GM23338 (cell line): ENCODE results near the gene AKR1D1. TPM values are rescaled to one million over a fixed set of nuclear protein-coding genes. Genes with fewer than 3 reads are reported as not detected.

Experiments used
- ATAC-seq: fragments of 200-7000 bp; cut with Tn5 transposase; 3 replicates; pipeline ENCODE4 v1.9.1; 2020
- DNase-seq: peaks from one replicate; pipeline ENCODE4 v3.0.0-alpha.2; 2015; ENCODE audit warnings: low spot score
- H2AFZ ChIP-seq: fragments of 200-600 bp; sonication (generic); 2 replicates; pipeline ENCODE4 v1.8.0; 2016; ENCODE audit warnings: antibody characterized with exemption, mild to moderate bottlenecking, moderate library complexity
- H3F3A ChIP-seq: fragments of 200-600 bp; sonication (generic); replicated peaks from 2 replicates; pipeline ENCODE4 v1.8.0; 2017; ENCODE audit warnings: antibody characterized with exemption, mixed run types, low read depth
- H3K27ac ChIP-seq: fragments of 200-600 bp; sonication (generic); 2 replicates; pipeline ENCODE4 v1.6.1; 2016; ENCODE audit warnings: low read depth
- H3K27me3 ChIP-seq: fragments of 200-600 bp; sonication (generic); 2 replicates; pipeline ENCODE4 v1.8.0; 2016; ENCODE audit warnings: mild to moderate bottlenecking, mixed run types, moderate library complexity; ENCODE audit not compliant: insufficient read depth
- H3K36me3 ChIP-seq: fragments of 200-600 bp; sonication (generic); 2 replicates; pipeline ENCODE4 v1.8.0; 2016; ENCODE audit warnings: mild to moderate bottlenecking; ENCODE audit not compliant: insufficient read depth
- H3K4me1 ChIP-seq: fragments of 200-600 bp; sonication (generic); 2 replicates; pipeline ENCODE4 v1.8.0; 2016; ENCODE audit warnings: mild to moderate bottlenecking, moderate library complexity; ENCODE audit not compliant: insufficient read depth
- H3K4me2 ChIP-seq: fragments of 200-600 bp; sonication (generic); 2 replicates; pipeline ENCODE4 v1.7.1; 2017; ENCODE audit warnings: mixed run types
- H3K4me3 ChIP-seq: fragments of 200-600 bp; sonication (generic); 2 replicates; pipeline ENCODE4 v1.6.1; 2016; ENCODE audit warnings: mixed run types
- H3K79me2 ChIP-seq: fragments of 200-600 bp; sonication (generic); replicated peaks from 2 replicates; pipeline ENCODE4 v1.8.0; 2017; ENCODE audit warnings: mild to moderate bottlenecking; ENCODE audit not compliant: insufficient read depth
- H3K9me2 ChIP-seq: fragments of 200-600 bp; sonication (generic); 2 replicates; pipeline ENCODE4 v1.8.0; 2017; ENCODE audit not compliant: insufficient read depth
- H4K20me1 ChIP-seq: fragments of 200-600 bp; sonication (generic); replicated peaks from 2 replicates; pipeline ENCODE4 v1.8.0; 2017; ENCODE audit warnings: mild to moderate bottlenecking; ENCODE audit not compliant: insufficient read depth
- H3K27ac Mint-ChIP-seq: 2 replicates; pipeline ENCODE4 v1.8.0; 2020; ENCODE audit warnings: inconsistent platforms, mild to moderate bottlenecking, moderate library complexity, mixed read lengths
- H3K27me3 Mint-ChIP-seq: 3 replicates; pipeline ENCODE4 v1.8.0; 2022; ENCODE audit warnings: low read depth, mild to moderate bottlenecking, moderate library complexity, mixed read lengths, inconsistent platforms; ENCODE audit not compliant: insufficient read depth, poor library complexity
- H3K36me3 Mint-ChIP-seq: 3 replicates; pipeline ENCODE4 v1.8.0; 2021; ENCODE audit warnings: low read depth, mild to moderate bottlenecking, inconsistent platforms, moderate library complexity, mixed read lengths
- H3K4me1 Mint-ChIP-seq: 3 replicates; pipeline ENCODE4 v1.8.0; 2020; ENCODE audit warnings: mild to moderate bottlenecking, inconsistent platforms, mixed read lengths
- H3K4me3 Mint-ChIP-seq: 3 replicates; pipeline ENCODE4 v1.8.0; 2021; ENCODE audit warnings: moderate library complexity, mild to moderate bottlenecking, inconsistent platforms, mixed read lengths
- H3K9me3 Mint-ChIP-seq: 3 replicates; pipeline ENCODE4 v1.8.0; 2020; ENCODE audit warnings: moderate library complexity, mild to moderate bottlenecking, inconsistent platforms, mixed read lengths
- CREB1 ChIP-seq: fragments of 250-450 bp; sonication (Bioruptor Pico); IDR thresholded peaks from 2 replicates; pipeline ENCODE4 v1.5.0; 2020; ENCODE audit warnings: low read depth, mild to moderate bottlenecking, moderate library complexity
- ETS1 ChIP-seq: IDR thresholded peaks from 2 replicates; pipeline ENCODE4 v1.6.1; 2016; ENCODE audit warnings: antibody characterized with exemption
- EZH2phosphoT487 ChIP-seq: fragments of 200-600 bp; sonication (generic); IDR thresholded peaks from one replicate; pipeline ENCODE4 v1.8.1; 2018; ENCODE audit warnings: antibody characterized with exemption; ENCODE audit not compliant: unreplicated experiment
- JUNB ChIP-seq: IDR thresholded peaks from one replicate; pipeline ENCODE4 v1.6.1; 2016; ENCODE audit warnings: antibody characterized with exemption; ENCODE audit not compliant: unreplicated experiment
- NANOG ChIP-seq: IDR thresholded peaks from 2 replicates; pipeline ENCODE4 v1.6.1; 2016; ENCODE audit warnings: antibody characterized with exemption, borderline replicate concordance
- POLR2AphosphoS5 ChIP-seq: IDR thresholded peaks from 2 replicates; pipeline ENCODE4 v1.6.1; 2016; ENCODE audit warnings: antibody characterized with exemption, low read depth
- STAT1 ChIP-seq: IDR thresholded peaks from one replicate; pipeline ENCODE4 v1.6.1; 2016; ENCODE audit warnings: antibody characterized with exemption; ENCODE audit not compliant: unreplicated experiment
- ZNF114 ChIP-seq: fragments of 250-450 bp; sonication (Bioruptor Pico); IDR thresholded peaks from 2 replicates; pipeline ENCODE4 v1.5.0; 2020; ENCODE audit warnings: mild to moderate bottlenecking, moderate library complexity
- ZNF331 ChIP-seq: fragments of 250-450 bp; sonication (Bioruptor Pico); IDR thresholded peaks from 2 replicates; pipeline ENCODE4 v1.5.0; 2020; ENCODE audit warnings: low read depth, mild to moderate bottlenecking, moderate library complexity
- ZNF462 ChIP-seq: fragments of 250-450 bp; sonication (Bioruptor Pico); IDR thresholded peaks from 2 replicates; pipeline ENCODE4 v1.5.0; 2020; ENCODE audit warnings: mild to moderate bottlenecking, moderate library complexity
- polyA plus RNA-seq: library from polyadenylated mRNA; unstranded; fragments of >200 nt; fragmentation: Nextera tagmentation; extraction: Ambion mirVana; gene quantifications from 2 replicates; pipeline ENCODE4 v1.2.1, GENCODE V29; 2016
- total RNA-seq: library from RNA; depleted of rRNA; stranded (reverse); fragments of >200 nt; shearing (Covaris generic); gene quantifications from 2 replicates; pipeline ENCODE4 v1.2.3, GENCODE V29; 2014

Gene AKR1D1
- total and polyA plus RNA-seq, 2 experiments from 2014 or later, result 0.14 TPM; not detected in 1

GRCh38 chr7:138162236-138162635 lies 86.0 kb downstream of the AKR1D1 start (continued):
- TF ChIP-seq ZNF462 (CRISPR knock-in tag), result no peak
- TF ChIP-seq ZNF331 (CRISPR knock-in tag), result no peak
- no peak for TF ChIP-seq CREB1
- no peak for TF ChIP-seq JUNB
- TF ChIP-seq NANOG, result no peak

GRCh38 chr7:138163800-138164199 lies 87.5 kb downstream of the AKR1D1 start:
- no peak overlapping the region for H3K4me3 Mint-ChIP-seq
- no peak overlapping the region for H3K27ac Mint-ChIP-seq
- peaks cover 51% of the 10 kb centered on the region for H3K9me3 Mint-ChIP-seq
- H3K36me3 Mint-ChIP-seq, result peaks cover 45% of the 10 kb centered on the region
- no peaks in the 10 kb centered on the region for H3K79me2 ChIP-seq
- H3K4me3 ChIP-seq, result no peak overlapping the region
- peaks cover 12% of the 10 kb centered on the region for H3K27me3 Mint-ChIP-seq
- no peaks in the 10 kb centered on the region for H3K27me3 ChIP-seq
- no peak overlapping the region for H3K4me2 ChIP-seq
- H3F3A ChIP-seq, result peaks cover 8% of the 10 kb centered on the region
- ATAC-seq (no peak), DNase-seq (no peak)
- peaks cover 26% of the 10 kb centered on the region for H3K4me1 ChIP-seq
- no peaks in the 10 kb centered on the region for H3K9me2 ChIP-seq
- no peaks in the 10 kb centered on the region for H4K20me1 ChIP-seq
- H3K36me3 ChIP-seq, result peaks cover 6% of the 10 kb centered on the region
- H3K4me1 Mint-ChIP-seq, result peaks cover 24% of the 10 kb centered on the region
- no peak overlapping the region for H3K27ac ChIP-seq
- H2AFZ ChIP-seq, result no peak overlapping the region
- no peak for TF ChIP-seq ZNF114 (CRISPR knock-in tag)
- TF ChIP-seq ZNF462 (CRISPR knock-in tag), result no peak
- no peak for TF ChIP-seq JUNB
- no peak for TF ChIP-seq ETS1
- TF ChIP-seq EZH2phosphoT487, result no peak
- TF ChIP-seq POLR2AphosphoS5, result no peak
- TF ChIP-seq STAT1, result no peak
